Mucosa of descending colon (tissue), 3 donors: ENCODE data around the gene SHC2. TPM values are rescaled to one million over a fixed set of nuclear protein-coding genes. Genes with fewer than 3 reads are reported as not detected.

Experiments used
- ATAC-seq: fragments of 200-7000 bp; cut with Tn5 transposase; one replicate; pipeline ENCODE4 v1.9.1; 2020; ENCODE audit warnings: mild to moderate bottlenecking, moderate library complexity
- DNase-seq, 3 donors: peaks; one replicate each; pipeline ENCODE4 v3.0.0-alpha.2; 2020
- H3K36me3 ChIP-seq: fragments of 200-600 bp; one replicate; pipeline ENCODE4 v1.8.0; 2021; ENCODE audit warnings: low read depth, mild to moderate bottlenecking
- H3K4me1 ChIP-seq: fragments of 200-600 bp; one replicate; pipeline ENCODE4 v1.8.0; 2021; ENCODE audit warnings: low read depth, mild to moderate bottlenecking
- H3K4me3 ChIP-seq: fragments of 200-600 bp; one replicate; pipeline ENCODE4 v1.8.0; 2021; ENCODE audit warnings: mild to moderate bottlenecking
- H3K9me3 ChIP-seq: fragments of 200-600 bp; one replicate; pipeline ENCODE4 v1.8.0; 2021; ENCODE audit warnings: mild to moderate bottlenecking
- intact Hi-C, 2 donors: fragments of 100-400 bp; cut with DNase I in 1 of 2; cut with micrococcal nuclease in 1 of 2; formaldehyde crosslinking; loops; one replicate each; pipeline versions ENCODE4 v1.11.0 to v1.11.1; 2022; cut with DNase I, micrococcal nuclease
- total RNA-seq, 3 donors: library from RNA; stranded (reverse); fragmentation: NEBNext Ultra II Directional in 2 of 3; extraction: Animal tissue kit (Norgen Biotek cat#: 25700) in 2 of 3; gene quantifications; one replicate each; pipeline versions ENCODE4 v1.2.1 to v1.2.4, GENCODE V29; 2021 to 2023
- TF ChIP-seq, protein P1 (sequence below): fragments of 200-600 bp; IDR thresholded peaks from one replicate; pipeline ENCODE4 v1.8.0; 2022; ENCODE audit warnings: antibody characterized with exemption, mild to moderate bottlenecking
- donor health status: DM: no; HTN: no; CAD: no; lungs with moderate emphysema.
- donor health status: DM: no; HTN: no; CAD: no.
- donor health status: DM: no; HTN: yes; CAD: no.

Gene SHC2
- total RNA-seq, 3 donors from 2014 or later, result 5.3 to 39.3 (median 6.0) TPM

DNA sequence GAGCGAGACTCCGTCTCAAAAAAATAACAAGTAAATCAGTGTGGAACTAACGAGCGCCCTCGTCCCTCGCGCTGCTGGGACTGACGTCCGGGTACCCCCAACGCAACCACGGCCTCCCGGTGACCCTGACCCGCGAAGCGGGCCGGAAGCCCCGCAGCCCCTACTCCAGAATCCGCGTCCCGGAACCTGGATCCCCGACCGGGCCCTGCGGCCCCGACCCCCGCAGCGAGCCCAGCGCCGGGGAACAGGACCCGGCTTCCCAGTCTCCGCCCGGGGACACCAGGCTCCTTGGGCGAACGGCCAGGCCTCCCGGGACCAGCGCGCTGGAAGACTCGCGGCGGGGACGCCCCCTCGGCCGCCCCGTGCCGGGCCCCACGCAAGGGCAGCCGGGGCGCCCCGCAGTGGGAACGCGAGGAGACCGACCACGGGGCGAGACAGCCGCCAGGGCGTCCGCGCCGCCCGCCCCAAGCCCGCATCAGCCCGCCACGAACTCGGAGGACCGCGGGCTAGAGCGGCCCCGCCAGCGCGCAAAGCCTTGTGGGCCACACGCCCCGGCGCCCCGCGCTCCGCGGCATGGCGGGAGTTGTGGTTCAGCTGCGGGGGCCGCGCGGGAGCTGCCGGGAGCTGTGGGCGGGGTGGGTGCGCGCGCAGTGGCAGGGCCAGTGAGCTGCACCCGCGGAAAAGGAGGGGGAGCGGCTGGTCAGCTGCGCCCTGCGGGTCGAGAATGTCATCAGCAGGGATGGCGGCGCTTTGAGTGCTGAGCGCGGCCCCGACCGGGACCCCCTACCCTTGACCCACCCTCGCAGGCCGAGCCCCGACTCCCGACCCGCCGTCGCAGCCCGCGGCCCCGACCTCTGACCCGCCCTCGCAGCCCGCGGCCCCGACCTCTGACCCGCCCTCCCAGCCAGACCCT, 27.9 kb upstream of the SHC2 start:
- Histone ChIP-seq H3K4me1 (peaks cover 3% of the 10 kb centered on the region), H3K4me3 (peak overlapping the region; percentile 86), H3K36me3 (no peaks in the 10 kb centered on the region), H3K9me3 (no peaks in the 10 kb centered on the region)
- intact Hi-C loops, result no loop called here
- DNase-seq (peak; percentile 97 to 98 (median 97)), ATAC-seq (peak; percentile 98)
- TF ChIP-seq, protein P1, sequence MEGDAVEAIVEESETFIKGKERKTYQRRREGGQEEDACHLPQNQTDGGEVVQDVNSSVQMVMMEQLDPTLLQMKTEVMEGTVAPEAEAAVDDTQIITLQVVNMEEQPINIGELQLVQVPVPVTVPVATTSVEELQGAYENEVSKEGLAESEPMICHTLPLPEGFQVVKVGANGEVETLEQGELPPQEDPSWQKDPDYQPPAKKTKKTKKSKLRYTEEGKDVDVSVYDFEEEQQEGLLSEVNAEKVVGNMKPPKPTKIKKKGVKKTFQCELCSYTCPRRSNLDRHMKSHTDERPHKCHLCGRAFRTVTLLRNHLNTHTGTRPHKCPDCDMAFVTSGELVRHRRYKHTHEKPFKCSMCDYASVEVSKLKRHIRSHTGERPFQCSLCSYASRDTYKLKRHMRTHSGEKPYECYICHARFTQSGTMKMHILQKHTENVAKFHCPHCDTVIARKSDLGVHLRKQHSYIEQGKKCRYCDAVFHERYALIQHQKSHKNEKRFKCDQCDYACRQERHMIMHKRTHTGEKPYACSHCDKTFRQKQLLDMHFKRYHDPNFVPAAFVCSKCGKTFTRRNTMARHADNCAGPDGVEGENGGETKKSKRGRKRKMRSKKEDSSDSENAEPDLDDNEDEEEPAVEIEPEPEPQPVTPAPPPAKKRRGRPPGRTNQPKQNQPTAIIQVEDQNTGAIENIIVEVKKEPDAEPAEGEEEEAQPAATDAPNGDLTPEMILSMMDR, result no peak

DNA sequence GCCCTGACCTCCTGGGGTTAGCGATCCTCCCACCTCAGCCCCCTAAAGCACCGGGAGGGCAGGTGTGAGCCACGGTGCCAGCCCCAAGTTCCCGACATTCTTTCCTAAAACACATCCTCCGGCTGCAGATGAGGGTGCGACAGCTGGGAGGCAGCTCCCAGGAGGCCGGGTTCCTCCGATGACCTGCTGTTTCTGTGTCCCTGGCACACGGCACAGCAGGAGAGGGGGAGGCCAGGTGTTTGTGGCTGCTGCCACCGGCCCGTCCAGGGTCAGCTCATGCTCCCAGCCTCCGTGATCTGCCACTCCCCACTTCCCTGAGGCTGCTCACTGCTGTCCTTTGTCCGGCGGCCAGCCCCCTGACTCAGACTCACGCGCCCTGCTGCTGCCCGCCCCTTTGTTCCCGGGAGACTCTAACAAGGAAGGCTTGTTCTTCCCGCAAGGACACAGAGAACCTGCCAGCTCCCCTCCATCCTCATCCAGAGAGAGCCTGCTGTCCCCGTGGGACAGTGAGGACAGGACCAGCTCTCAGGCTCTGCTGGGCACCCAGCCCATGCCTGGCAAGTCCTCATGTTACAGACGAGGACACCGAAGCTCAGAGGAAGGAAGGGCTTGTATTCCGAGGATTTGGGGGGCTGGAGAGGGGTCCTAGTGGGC, 24.9 kb upstream of the SHC2 start:
- Histone ChIP-seq H3K36me3 (no peaks in the 10 kb centered on the region), H3K4me1 (peaks cover 3% of the 10 kb centered on the region), H3K4me3 (no peak overlapping the region), H3K9me3 (no peaks in the 10 kb centered on the region)
- DNase-seq (peak in 1 of 3 donors; percentile 60), ATAC-seq (peak; percentile 1)
- intact Hi-C loops, result no loop called here
- TF ChIP-seq, protein P1, result no peak

DNA sequence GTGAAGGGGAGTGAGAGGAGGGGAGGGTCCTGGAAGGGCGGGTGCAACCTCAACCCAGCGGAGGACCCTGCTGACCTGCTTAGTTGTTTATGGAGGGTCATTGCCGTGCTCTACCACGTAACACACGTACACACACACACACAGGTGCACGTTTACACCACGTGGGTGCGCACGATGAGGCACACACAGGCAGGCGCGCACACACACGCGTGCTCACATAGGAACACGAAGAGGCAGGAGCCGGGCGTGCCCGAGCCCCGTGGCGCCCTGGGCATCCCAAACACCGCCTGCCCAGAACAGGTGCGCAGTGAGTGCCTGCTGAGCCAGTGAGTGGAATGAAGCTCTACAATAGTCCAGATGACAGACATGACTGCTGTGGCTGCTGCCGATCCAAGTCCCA, 24.2 kb upstream of the SHC2 start:
- DNase-seq, result no peak
- intact Hi-C loops, result no loop called here
- Histone ChIP-seq H3K4me3 (no peak overlapping the region), H3K36me3 (no peaks in the 10 kb centered on the region), H3K9me3 (no peaks in the 10 kb centered on the region), H3K4me1 (peaks cover 3% of the 10 kb centered on the region)
- no peak for ATAC-seq
- TF ChIP-seq, protein P1, result no peak

DNA sequence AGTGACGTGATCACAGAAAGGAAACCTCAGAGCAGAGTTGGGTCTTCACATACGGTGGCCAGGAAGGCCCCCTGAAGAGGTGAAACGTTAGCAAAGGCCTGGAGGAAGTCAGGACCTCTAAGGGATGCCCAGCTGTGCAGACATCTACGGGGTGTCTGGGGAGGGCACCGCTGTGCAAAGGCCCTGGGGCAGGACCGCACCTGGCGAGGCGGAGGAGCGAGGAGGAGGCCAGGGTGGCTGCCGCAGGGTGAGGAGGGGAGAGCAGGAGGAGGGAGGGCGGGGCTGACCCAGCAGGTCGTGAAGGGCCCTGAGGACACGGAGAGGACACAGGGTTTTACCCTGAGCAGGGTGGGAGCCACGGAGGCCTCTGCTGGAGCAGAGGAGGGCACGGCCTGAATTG, 23.7 kb upstream of the SHC2 start:
- TF ChIP-seq, protein P1, result no peak
- no peak for DNase-seq
- Histone ChIP-seq H3K4me3 (no peak overlapping the region), H3K36me3 (no peaks in the 10 kb centered on the region), H3K4me1 (peaks cover 3% of the 10 kb centered on the region), H3K9me3 (no peaks in the 10 kb centered on the region)
- intact Hi-C loops, result no loop called here
- no peak for ATAC-seq

DNA sequence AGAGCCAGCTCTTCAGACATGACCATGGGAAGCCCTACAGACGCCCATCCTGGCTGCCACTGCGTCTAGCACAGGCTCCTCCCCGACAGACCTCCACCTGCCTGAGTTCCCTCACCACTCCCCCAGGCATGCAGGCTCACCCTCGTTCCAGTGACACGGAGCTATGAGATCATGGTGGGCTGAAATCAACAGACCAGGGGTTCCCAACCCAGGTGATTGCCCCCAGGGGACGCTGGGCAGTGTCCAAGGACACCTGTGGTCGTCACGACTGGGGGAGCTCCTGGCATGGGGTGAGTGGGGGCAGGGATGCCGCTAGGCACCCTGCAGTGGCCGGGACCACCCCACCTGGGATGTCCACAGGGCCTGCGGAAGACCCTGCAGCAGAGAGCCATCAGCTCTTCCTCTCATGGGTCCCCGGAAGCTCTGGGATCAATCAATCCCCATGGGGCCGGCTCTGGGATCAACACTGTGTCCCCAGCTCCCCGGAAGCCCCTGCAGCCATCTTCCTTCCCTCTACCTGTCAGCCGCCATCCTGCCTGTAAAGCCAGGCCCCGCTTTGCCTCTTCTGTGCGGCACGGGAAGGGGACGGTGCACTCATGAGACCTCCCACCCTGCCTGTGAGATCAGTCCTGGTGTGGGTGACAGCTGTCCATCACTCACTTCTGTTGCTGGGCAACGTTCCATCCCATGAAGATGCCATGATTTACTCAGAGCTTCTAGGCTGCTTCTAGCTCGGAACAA, 22.7 kb upstream of the SHC2 start:
- H3K9me3 ChIP-seq, result no peaks in the 10 kb centered on the region
- DNase-seq (peak in 1 of 3 donors; percentile 32), ATAC-seq (no peak)
- peaks cover 3% of the 10 kb centered on the region for H3K4me1 ChIP-seq
- TF ChIP-seq, protein P1, result no peak
- no peaks in the 10 kb centered on the region for H3K36me3 ChIP-seq
- no peak overlapping the region for H3K4me3 ChIP-seq
- intact Hi-C loops, result no loop called here
